ENCODE results near the gene BNC2. TPM values are rescaled to one million over a fixed set of nuclear protein-coding genes. Genes with fewer than 3 reads are reported as not detected.

BNC2 gene
- total and polyA plus RNA-seq, 2 of the 4 experiments (the other 2 are of a cell fraction) = 15.5 to 45.2 TPM

GRCh38 chr9:16618524-16618923, 251.9 kb downstream of the BNC2 start:
- Histone ChIP-seq H3K27me3 (ENCODE audit: control insufficient read depth, insufficient read depth, low read length) (no peaks in the 10 kb centered on the region), H3K9ac (ENCODE audit: low read depth, low read length) (no peak overlapping the region), H3K9me3 (ENCODE audit: control insufficient read depth, insufficient read depth, low read length) (no peaks in the 10 kb centered on the region), H2BK15ac (ENCODE audit: low read depth, low read length) (no peak overlapping the region), H3K56ac (ENCODE audit: extremely low read depth, insufficient read depth, low read length) (no peak overlapping the region; the same call in 1 of the 2 replicates), H3K27ac (ENCODE audit: insufficient read depth, low read length) (peak overlapping the region; percentile 63; the same call in 1 of the 2 replicates), H4K8ac (ENCODE audit: low read depth in 2 of 2, low read length in 2 of 2) (no peak overlapping the region), H2BK20ac (ENCODE audit: low read depth, low read length) (no peak overlapping the region), H3K4me1 (ENCODE audit: control insufficient read depth, insufficient read depth, low read length) (peaks cover 14% of the 10 kb centered on the region), H3K18ac (ENCODE audit: low read depth, low read length) (peak overlapping the region; percentile 77), H4K5ac (ENCODE audit: low read depth, low read length) (peak overlapping the region; percentile 72), H2BK5ac (ENCODE audit: low read depth, low read length, poor library complexity, severe bottlenecking) (no peak overlapping the region), H3K4me3 (ENCODE audit: insufficient read depth, low read depth, low read length) (no peak overlapping the region), H3K79me1 (ENCODE audit: low read depth in 1 of 2, low read length in 2 of 2) (peaks cover 16 to 50% of the 10 kb centered on the region in 2 experiments; a peak in 3 of 4 replicates), H4K91ac (ENCODE audit: insufficient read depth, low read depth, low read length) (no peak overlapping the region), H4K20me1 (ENCODE audit: insufficient read depth, low read length) (no peaks in the 10 kb centered on the region), H3K9me1 (ENCODE audit: insufficient read depth, low read length) (no peaks in the 10 kb centered on the region; the same call in none of the 2 replicates), H3K14ac (replicated peaks; ENCODE audit: low read depth, low read length) (0 out of 2 replicates have a peak overlapping the region, but pooled peaks have one; percentile 17), H2AK9ac (replicated peaks; ENCODE audit: low read depth, low read length, poor library complexity) (no peak overlapping the region), H2BK120ac (ENCODE audit: low read depth, low read length) (no peak overlapping the region; the same call in 1 of the 2 replicates), H3K23ac (ENCODE audit: low read depth, low read length) (no peak overlapping the region; the same call in 1 of the 2 replicates), H3K4me2 (ENCODE audit: low read depth, low read length) (no peak overlapping the region; the same call in 1 of the 2 replicates), H3K36me3 (ENCODE audit: control insufficient read depth, insufficient read depth, low read length) (no peaks in the 10 kb centered on the region), H2AK5ac (ENCODE audit: low read depth, low read length) (0 out of 2 replicates have a peak overlapping the region, but pooled peaks have one; percentile 15), H2AFZ (replicated peaks; ENCODE audit: low read length, poor library complexity) (no peak overlapping the region), H3K4ac (ENCODE audit: low read depth, low read length) (no peak overlapping the region)
- CTCF ChIA-PET = no interaction called here
- DNase-seq = no peak
- BruUV-seq (replicated peaks) = no TSS peak
- dilution Hi-C loops (cut with HindIII; ENCODE audit: low sequenced_read_pairs, unreplicated experiment) = no loop called here
- TF ChIP-seq POLR2A (IDR thresholded peaks at IDR 0.05; ENCODE audit: low read depth, low read length) (no peak), MAZ (IDR thresholded peaks at IDR 0.05; ENCODE audit: borderline replicate concordance, low read depth, low read length) (no peak), CEBPB (IDR thresholded peaks at IDR 0.05; ENCODE audit: low read depth, low read length) (peak; percentile 84), RFX5 (IDR thresholded peaks at IDR 0.05; ENCODE audit: low read depth, low read length) (no peak), MAFK (IDR thresholded peaks at IDR 0.05; ENCODE audit: low read depth, low read length) (no peak), FOS (IDR thresholded peaks at IDR 0.05; ENCODE audit: low read depth, low read length) (no peak)
- POLR2A ChIA-PET (ENCODE audit: unreplicated experiment) = no interaction called here
- in situ Hi-C loops (cut with MboI; ENCODE audit: low sequenced_read_pairs) = no loop called here
- no peak for ATAC-seq (ENCODE audit: low read depth)
- WGBS, 2 experiments (ENCODE audit: extremely low coverage in 2 of 2, insufficient read length in 1 of 2) = no CpG with 5 or more reads among the region's 3 CpGs
- intact Hi-C loops (cut with micrococcal nuclease) = no loop called here
